ENCODE data around the gene FGD6. TPM values are rescaled to one million over a fixed set of nuclear protein-coding genes. Genes with fewer than 3 reads are reported as not detected.

The FGD6 gene
- total and polyA plus RNA-seq, 2 experiments from 2014 or later: 3.0 to 5.9 TPM

DNA sequence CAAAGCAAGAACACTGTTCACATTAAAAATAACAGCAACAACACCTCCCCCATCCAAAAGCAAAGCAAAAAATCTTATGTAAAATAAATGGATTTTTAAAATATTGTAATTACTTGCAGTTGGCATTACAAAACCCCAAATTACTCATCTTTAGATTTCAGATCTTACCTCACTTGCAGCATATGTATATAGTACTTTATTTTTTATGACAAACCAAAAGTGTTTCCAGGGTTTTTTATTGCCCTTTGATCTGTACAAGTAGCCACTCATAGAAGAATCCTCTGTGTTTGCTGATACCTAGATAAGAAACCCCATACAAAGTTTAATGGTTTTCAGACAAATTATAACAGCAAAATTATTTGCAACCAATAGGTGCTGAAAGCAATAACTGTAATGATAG is 131.7 kb downstream of the FGD6 start:
- H3K4me3 ChIP-seq: no peak overlapping the region
- no peaks in the 10 kb centered on the region for H3K9me2 ChIP-seq (ENCODE audit: insufficient read depth)
- DNase-seq: no peak
- H3F3A ChIP-seq (ENCODE audit: insufficient read depth): no peaks in the 10 kb centered on the region
- TF ChIP-seq EZH2 (IDR thresholded peaks at IDR 0.05; ENCODE audit: insufficient read depth, poor library complexity, severe bottlenecking) (no peak), EZH2phosphoT487 (IDR thresholded peaks at IDR 0.05; ENCODE audit: insufficient read depth, low read depth) (no peak)
- in situ Hi-C loops (cut with MboI): no loop called here
- no peak overlapping the region for H3K9ac ChIP-seq
- H3K36me3 ChIP-seq (ENCODE audit: low read depth): peaks cover 4% of the 10 kb centered on the region; the same call in 1 of the 2 replicates
- no peak overlapping the region for H3K4me2 ChIP-seq (ENCODE audit: unreplicated experiment)
- H4K20me1 ChIP-seq (ENCODE audit: insufficient read depth): no peaks in the 10 kb centered on the region
- H3K27ac ChIP-seq: no peak overlapping the region
- H3K4me1 ChIP-seq (ENCODE audit: insufficient read depth): no peaks in the 10 kb centered on the region
- H3K9me3 ChIP-seq (ENCODE audit: low read depth): no peaks in the 10 kb centered on the region
- H3K79me2 ChIP-seq (ENCODE audit: insufficient read depth): no peaks in the 10 kb centered on the region
- no peak overlapping the region for H2AFZ ChIP-seq
- H3K27me3 ChIP-seq (replicated peaks; ENCODE audit: insufficient read depth): no peaks in the 10 kb centered on the region

DNA sequence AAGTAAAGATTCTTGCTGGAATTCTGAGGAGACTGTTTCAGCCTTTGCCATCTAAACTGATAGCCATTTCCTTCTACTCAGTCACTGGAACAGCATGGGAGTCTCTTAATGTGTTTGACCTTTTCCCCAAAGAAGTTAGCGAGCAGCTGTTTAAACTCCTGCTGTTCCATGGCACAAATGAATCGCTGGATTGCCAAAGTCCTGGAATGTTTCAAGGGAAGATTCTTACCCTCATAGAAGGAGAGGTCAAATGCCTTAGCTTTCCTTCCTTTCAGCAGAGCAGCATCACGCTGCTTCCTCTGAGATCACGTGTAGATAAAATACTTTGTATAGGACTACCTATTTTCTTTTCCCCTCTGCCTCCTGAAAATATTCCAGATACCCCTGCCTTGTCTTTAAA is 133.3 kb downstream of the FGD6 start:
- no peaks in the 10 kb centered on the region for H3K9me3 ChIP-seq (ENCODE audit: low read depth)
- H3K4me3 ChIP-seq: no peak overlapping the region
- no peak overlapping the region for H3K27ac ChIP-seq
- no peaks in the 10 kb centered on the region for H3K4me1 ChIP-seq (ENCODE audit: insufficient read depth)
- H4K20me1 ChIP-seq (ENCODE audit: insufficient read depth): no peaks in the 10 kb centered on the region
- no peaks in the 10 kb centered on the region for H3K79me2 ChIP-seq (ENCODE audit: insufficient read depth)
- no peak overlapping the region for H2AFZ ChIP-seq
- H3K4me2 ChIP-seq (ENCODE audit: unreplicated experiment): no peak overlapping the region
- no peaks in the 10 kb centered on the region for H3K9me2 ChIP-seq (ENCODE audit: insufficient read depth)
- H3K9ac ChIP-seq: no peak overlapping the region
- TF ChIP-seq EZH2 (IDR thresholded peaks at IDR 0.05; ENCODE audit: insufficient read depth, poor library complexity, severe bottlenecking) (no peak), EZH2phosphoT487 (IDR thresholded peaks at IDR 0.05; ENCODE audit: insufficient read depth, low read depth) (no peak)
- H3K27me3 ChIP-seq (replicated peaks; ENCODE audit: insufficient read depth): no peaks in the 10 kb centered on the region
- no peaks in the 10 kb centered on the region for H3K36me3 ChIP-seq (ENCODE audit: low read depth)
- DNase-seq: peak; percentile 23
- WGBS, 2 experiments (ENCODE audit: low coverage in 1 of 2, low lambda C conversion rate in 2 of 2, missing lambda C conversion rate in 2 of 2): 62 to 63% methylated on average over 4 of the region's 4 CpGs
- in situ Hi-C loops (cut with MboI): no loop called here
- no peaks in the 10 kb centered on the region for H3F3A ChIP-seq (ENCODE audit: insufficient read depth)

- DNase-seq: no peak
- no peaks in the 10 kb centered on the region for H3K36me3 ChIP-seq (ENCODE audit: low read depth)
- no peak for TF ChIP-seq EZH2 (IDR thresholded peaks at IDR 0.05; ENCODE audit: insufficient read depth, poor library complexity, severe bottlenecking)
- no peak for TF ChIP-seq EZH2phosphoT487 (IDR thresholded peaks at IDR 0.05; ENCODE audit: insufficient read depth, low read depth)
- no peaks in the 10 kb centered on the region for H3K27me3 ChIP-seq (replicated peaks; ENCODE audit: insufficient read depth)
- in situ Hi-C loops (cut with MboI): no loop called here
- H3K4me2 ChIP-seq (ENCODE audit: unreplicated experiment): no peak overlapping the region
- no peaks in the 10 kb centered on the region for H3K9me2 ChIP-seq (ENCODE audit: insufficient read depth)
- no peak overlapping the region for H3K27ac ChIP-seq
- H2AFZ ChIP-seq: no peak overlapping the region
- H3F3A ChIP-seq (ENCODE audit: insufficient read depth): no peaks in the 10 kb centered on the region
- H3K4me1 ChIP-seq (ENCODE audit: insufficient read depth): no peaks in the 10 kb centered on the region
- H3K9ac ChIP-seq: no peak overlapping the region
- H3K4me3 ChIP-seq: no peak overlapping the region
- H3K79me2 ChIP-seq (ENCODE audit: insufficient read depth): no peaks in the 10 kb centered on the region
- no peaks in the 10 kb centered on the region for H3K9me3 ChIP-seq (ENCODE audit: low read depth)
- H4K20me1 ChIP-seq (ENCODE audit: insufficient read depth): no peaks in the 10 kb centered on the region
These were observed 133.8 kb downstream of the FGD6 start for GRCh38 chr12:95083471-95083870.

GRCh38 chr12:95077341-95077740 is 139.9 kb downstream of the FGD6 start:
- no peak overlapping the region for H3K4me3 ChIP-seq
- in situ Hi-C loops (cut with MboI): no loop called here
- 30 to 33% methylated on average over 4 of the region's 4 CpGs for WGBS, 2 experiments (ENCODE audit: low coverage in 1 of 2, low lambda C conversion rate in 2 of 2, missing lambda C conversion rate in 2 of 2)

DNA sequence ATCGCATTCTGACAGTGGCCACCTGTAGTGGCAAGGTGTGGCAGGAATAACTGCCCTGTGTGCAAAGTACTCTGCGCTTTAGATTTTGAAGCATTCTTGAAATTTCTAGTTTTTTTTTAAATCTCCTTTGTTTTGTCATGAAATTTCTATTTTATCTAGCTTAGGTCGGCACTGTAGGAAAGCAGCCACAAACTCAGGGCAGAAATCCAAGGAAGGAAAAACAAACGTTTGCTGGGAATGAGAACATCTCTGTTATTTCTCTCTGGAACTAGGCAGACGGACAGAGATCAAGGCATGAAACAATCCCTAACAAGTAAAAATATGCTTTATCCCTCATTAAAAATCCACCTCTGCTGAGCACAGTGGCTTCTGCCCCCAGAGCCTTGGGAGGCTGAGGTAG is 142.5 kb downstream of the FGD6 start:
- H3K4me2 ChIP-seq (ENCODE audit: unreplicated experiment): no peak overlapping the region
- no peaks in the 10 kb centered on the region for H3K9me3 ChIP-seq (ENCODE audit: low read depth)
- no peak for TF ChIP-seq EZH2phosphoT487 (IDR thresholded peaks at IDR 0.05; ENCODE audit: insufficient read depth, low read depth)
- TF ChIP-seq EZH2 (IDR thresholded peaks at IDR 0.05; ENCODE audit: insufficient read depth, poor library complexity, severe bottlenecking): no peak
- no peak overlapping the region for H3K4me3 ChIP-seq
- DNase-seq: no peak
- 39 to 42% methylated on average over 5 of the region's 5 CpGs for WGBS, 2 experiments (ENCODE audit: low coverage in 1 of 2, low lambda C conversion rate in 2 of 2, missing lambda C conversion rate in 2 of 2)
- no peak overlapping the region for H3K27ac ChIP-seq
- H3K9me2 ChIP-seq (ENCODE audit: insufficient read depth): no peaks in the 10 kb centered on the region
- H3K4me1 ChIP-seq (ENCODE audit: insufficient read depth): no peaks in the 10 kb centered on the region; the same call in 1 of the 2 replicates
- peaks cover 26% of the 10 kb centered on the region for H3K79me2 ChIP-seq (ENCODE audit: insufficient read depth)
- H2AFZ ChIP-seq: no peak overlapping the region
- no peaks in the 10 kb centered on the region for H3F3A ChIP-seq (ENCODE audit: insufficient read depth)
- H3K9ac ChIP-seq: no peak overlapping the region
- H3K27me3 ChIP-seq (replicated peaks; ENCODE audit: insufficient read depth): no peaks in the 10 kb centered on the region
- in situ Hi-C loops (cut with MboI): no loop called here
- H4K20me1 ChIP-seq (ENCODE audit: insufficient read depth): no peaks in the 10 kb centered on the region
- H3K36me3 ChIP-seq (ENCODE audit: low read depth): no peaks in the 10 kb centered on the region

More at GRCh38 chr12:95077341-95077740, 139.9 kb downstream of the FGD6 start:
- Histone ChIP-seq H3F3A (ENCODE audit: insufficient read depth) (no peaks in the 10 kb centered on the region), H3K27ac (no peak overlapping the region), H3K4me2 (ENCODE audit: unreplicated experiment) (no peak overlapping the region), H3K27me3 (replicated peaks; ENCODE audit: insufficient read depth) (no peaks in the 10 kb centered on the region), H3K9ac (no peak overlapping the region), H3K4me1 (ENCODE audit: insufficient read depth) (no peaks in the 10 kb centered on the region), H2AFZ (no peak overlapping the region), H3K9me3 (ENCODE audit: low read depth) (no peaks in the 10 kb centered on the region), H3K36me3 (ENCODE audit: low read depth) (no peaks in the 10 kb centered on the region), H3K79me2 (ENCODE audit: insufficient read depth) (no peaks in the 10 kb centered on the region), H4K20me1 (ENCODE audit: insufficient read depth) (no peaks in the 10 kb centered on the region), H3K9me2 (ENCODE audit: insufficient read depth) (no peaks in the 10 kb centered on the region)
- no peak for TF ChIP-seq EZH2 (IDR thresholded peaks at IDR 0.05; ENCODE audit: insufficient read depth, poor library complexity, severe bottlenecking)
- TF ChIP-seq EZH2phosphoT487 (IDR thresholded peaks at IDR 0.05; ENCODE audit: insufficient read depth, low read depth): no peak
- DNase-seq: no peak
